Naive B cell (primary cell): ENCODE measurements around the gene CES1. TPM values are rescaled to one million over a fixed set of nuclear protein-coding genes. Genes with fewer than 3 reads are reported as not detected.
A peak's percentile ranks its signal among the peaks of the same experiment; 100 is the strongest.
"Not testable (repeated sequence)": the region's sequence is repeated elsewhere in the genome, so short reads cannot be mapped to it uniquely, and the experiment has no call there.

Source experiments
- ATAC-seq, 2 donors: fragments of 150-1000 bp; cut with Tn5 transposase; 2 replicates each; pipeline ENCODE4 v1.10.0; 2021; ENCODE audit warnings: low read depth in 2 of 2, mild to moderate bottlenecking in 2 of 2, moderate library complexity in 2 of 2
- DNase-seq: peaks from one replicate; pipeline ENCODE4 v3.0.0; 2022
- H3K27ac Mint-ChIP-seq, 6 donors: one replicate each; pipeline ENCODE4 v1.8.0; 2020 to 2022; ENCODE audit warnings: mild to moderate bottlenecking in 6 of 6, mixed read lengths in 6 of 6, moderate library complexity in 5 of 6, inconsistent platforms in 2 of 6
- H3K27me3 Mint-ChIP-seq, 3 donors: one replicate each; pipeline ENCODE4 v1.8.0; 2021 to 2022; ENCODE audit warnings: mixed read lengths in 3 of 3, mild to moderate bottlenecking in 1 of 3
- H3K36me3 Mint-ChIP-seq, 2 donors: one replicate each; pipeline ENCODE4 v1.8.0; 2020 to 2022; ENCODE audit warnings: mixed read lengths in 2 of 2, inconsistent platforms in 1 of 2, mild to moderate bottlenecking in 1 of 2
- H3K4me1 Mint-ChIP-seq, 3 donors: one replicate each; pipeline ENCODE4 v1.8.0; 2020 to 2022; ENCODE audit warnings: mixed read lengths in 3 of 3, inconsistent platforms in 1 of 3, mild to moderate bottlenecking in 1 of 3, moderate library complexity in 1 of 3
- H3K4me3 Mint-ChIP-seq, 8 donors: one replicate each; pipeline ENCODE4 v1.8.0; 2020 to 2022; ENCODE audit warnings: mild to moderate bottlenecking in 8 of 8, mixed read lengths in 8 of 8, moderate library complexity in 8 of 8, inconsistent platforms in 2 of 8
- H3K9me3 Mint-ChIP-seq, 7 donors: one replicate each; pipeline ENCODE4 v1.8.0; 2020 to 2022; ENCODE audit warnings: mixed read lengths in 7 of 7, mild to moderate bottlenecking in 5 of 7, inconsistent platforms in 2 of 7, moderate library complexity in 1 of 7
- polyA plus RNA-seq, 6 donors: library from polyadenylated mRNA; unstranded; fragments of 300-500 nt; fragmentation: Illumina TruSeq; gene quantifications; one replicate each; pipeline ENCODE4 v1.2.3, GENCODE V29; 2021; ENCODE audit warnings: low read depth in 6 of 6

Gene CES1
- polyA plus RNA-seq, 6 donors from 2014 or later = 1.3 TPM; not detected in 5

DNA sequence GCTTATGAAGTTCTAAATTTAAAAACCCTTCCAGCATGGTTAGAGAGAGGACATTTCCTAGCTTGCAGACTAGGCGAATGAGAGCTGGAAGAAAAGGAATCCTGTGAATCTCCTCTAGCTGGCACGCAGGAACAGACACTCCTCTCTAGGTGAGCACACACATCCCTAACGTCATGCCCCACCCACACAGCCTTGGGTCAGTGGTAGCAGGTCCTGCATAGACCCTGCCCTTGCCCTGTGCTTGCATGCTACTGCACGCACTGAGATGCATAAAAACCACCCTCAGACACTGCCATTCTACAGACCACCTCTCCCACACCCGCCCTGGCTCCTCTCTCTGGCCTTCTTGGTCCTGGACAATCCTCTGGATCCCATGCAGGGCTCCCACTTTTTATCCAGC is 23.5 kb downstream of the CES1 start:
- no peaks in the 10 kb centered on the region for H3K4me1 Mint-ChIP-seq
- ATAC-seq (no peak), DNase-seq (no peak)
- no peaks in the 10 kb centered on the region for H3K36me3 Mint-ChIP-seq
- no peak overlapping the region for H3K27ac Mint-ChIP-seq
- H3K9me3 Mint-ChIP-seq = peaks cover 0 to 2% (median 0%) of the 10 kb centered on the region in 7 donors
- H3K4me3 Mint-ChIP-seq = no peak overlapping the region
- H3K27me3 Mint-ChIP-seq = peaks cover 9 to 21% (median 20%) of the 10 kb centered on the region in 3 donors

DNA sequence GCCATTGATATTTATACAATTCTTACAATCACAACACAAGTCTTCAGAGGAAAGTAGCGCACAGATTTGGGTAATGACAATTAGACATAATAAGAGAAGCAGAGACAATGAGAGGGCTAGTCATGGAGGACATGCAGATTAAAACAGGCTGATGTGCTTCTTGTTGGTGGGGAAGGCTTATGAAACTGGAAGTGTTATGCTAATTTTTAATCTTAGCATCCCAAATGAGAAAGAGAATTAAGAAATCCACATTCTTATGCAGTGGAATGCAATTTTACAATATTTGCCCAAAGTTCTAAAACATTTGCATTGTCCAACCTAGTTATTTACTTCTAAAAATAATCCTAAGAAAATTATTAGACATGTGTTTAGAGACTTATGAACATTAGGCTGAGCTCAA is 24.6 kb downstream of the CES1 start:
- not testable (repeated sequence) for H3K27ac Mint-ChIP-seq, H3K4me3 Mint-ChIP-seq, ATAC-seq, H3K9me3 Mint-ChIP-seq, H3K4me1 Mint-ChIP-seq, DNase-seq, H3K36me3 Mint-ChIP-seq
- peaks cover 6 to 21% (median 20%) of the 10 kb centered on the region in 3 donors for H3K27me3 Mint-ChIP-seq

DNA sequence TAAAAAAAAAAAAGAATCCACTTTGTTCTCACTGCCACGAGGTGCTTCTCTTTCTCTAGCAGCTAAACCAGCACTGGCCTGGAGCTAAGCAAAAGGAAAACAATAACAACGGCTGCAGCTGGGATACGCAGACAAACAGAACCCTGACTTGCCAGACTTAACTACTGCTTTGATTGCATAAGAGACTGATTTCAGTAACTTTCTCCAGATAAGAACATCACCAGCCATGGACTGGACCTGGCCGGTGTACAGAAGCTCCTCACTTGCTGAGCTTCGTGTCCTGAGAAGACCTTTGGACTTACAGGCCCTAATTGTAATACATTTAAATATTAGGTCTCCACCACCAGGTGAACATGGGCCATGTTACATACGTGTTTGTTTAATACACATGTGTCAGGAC is 27.8 kb downstream of the CES1 start:
- H3K9me3 Mint-ChIP-seq, H3K27ac Mint-ChIP-seq, ATAC-seq, H3K4me3 Mint-ChIP-seq, H3K4me1 Mint-ChIP-seq, H3K27me3 Mint-ChIP-seq, H3K36me3 Mint-ChIP-seq, DNase-seq: not testable (repeated sequence)

DNA sequence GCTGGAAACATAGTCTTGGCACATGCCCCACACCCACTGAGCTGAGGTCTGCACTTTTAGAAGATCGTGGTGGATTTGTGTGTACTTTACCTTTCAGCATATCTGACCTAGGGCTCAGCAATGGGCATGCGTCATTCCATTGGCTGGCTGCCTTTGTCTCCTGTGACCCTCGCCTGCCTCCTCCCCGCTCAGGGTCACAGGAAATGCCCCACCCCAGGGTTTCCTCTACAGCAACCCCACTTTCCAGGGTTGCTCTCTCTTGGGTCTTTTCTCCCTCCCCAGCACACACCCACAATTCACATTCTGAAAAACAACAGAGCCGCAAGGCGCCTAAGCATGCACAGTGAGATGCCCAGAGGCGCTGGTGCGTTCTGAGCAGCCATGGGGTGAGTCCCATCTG is 29.2 kb downstream of the CES1 start:
- not testable (repeated sequence) for ATAC-seq, H3K9me3 Mint-ChIP-seq, H3K27ac Mint-ChIP-seq, H3K4me1 Mint-ChIP-seq, H3K36me3 Mint-ChIP-seq, DNase-seq, H3K27me3 Mint-ChIP-seq, H3K4me3 Mint-ChIP-seq

DNA sequence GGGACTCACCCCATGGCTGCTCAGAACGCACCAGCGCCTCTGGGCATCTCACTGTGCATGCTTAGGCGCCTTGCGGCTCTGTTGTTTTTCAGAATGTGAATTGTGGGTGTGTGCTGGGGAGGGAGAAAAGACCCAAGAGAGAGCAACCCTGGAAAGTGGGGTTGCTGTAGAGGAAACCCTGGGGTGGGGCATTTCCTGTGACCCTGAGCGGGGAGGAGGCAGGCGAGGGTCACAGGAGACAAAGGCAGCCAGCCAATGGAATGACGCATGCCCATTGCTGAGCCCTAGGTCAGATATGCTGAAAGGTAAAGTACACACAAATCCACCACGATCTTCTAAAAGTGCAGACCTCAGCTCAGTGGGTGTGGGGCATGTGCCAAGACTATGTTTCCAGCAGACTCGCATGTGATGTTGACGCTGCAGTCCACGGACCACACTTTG is 39.9 kb downstream of the CES1 start:
- ATAC-seq = not testable (repeated sequence)

DNA sequence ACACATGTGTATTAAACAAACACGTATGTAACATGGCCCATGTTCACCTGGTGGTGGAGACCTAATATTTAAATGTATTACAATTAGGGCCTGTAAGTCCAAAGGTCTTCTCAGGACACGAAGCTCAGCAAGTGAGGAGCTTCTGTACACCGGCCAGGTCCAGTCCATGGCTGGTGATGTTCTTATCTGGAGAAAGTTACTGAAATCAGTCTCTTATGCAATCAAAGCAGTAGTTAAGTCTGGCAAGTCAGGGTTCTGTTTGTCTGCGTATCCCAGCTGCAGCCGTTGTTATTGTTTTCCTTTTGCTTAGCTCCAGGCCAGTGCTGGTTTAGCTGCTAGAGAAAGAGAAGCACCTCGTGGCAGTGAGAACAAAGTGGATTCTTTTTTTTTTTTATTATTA is 41.4 kb downstream of the CES1 start:
- H3K27me3 Mint-ChIP-seq, H3K4me3 Mint-ChIP-seq, ATAC-seq, H3K4me1 Mint-ChIP-seq, H3K36me3 Mint-ChIP-seq, DNase-seq, H3K9me3 Mint-ChIP-seq, H3K27ac Mint-ChIP-seq: not testable (repeated sequence)

More for the DNA sequence above, 39.9 kb downstream of the CES1 start:
- H3K4me1 Mint-ChIP-seq, H3K9me3 Mint-ChIP-seq, DNase-seq, H3K4me3 Mint-ChIP-seq, H3K27ac Mint-ChIP-seq, H3K36me3 Mint-ChIP-seq, H3K27me3 Mint-ChIP-seq: not testable (repeated sequence)

DNA sequence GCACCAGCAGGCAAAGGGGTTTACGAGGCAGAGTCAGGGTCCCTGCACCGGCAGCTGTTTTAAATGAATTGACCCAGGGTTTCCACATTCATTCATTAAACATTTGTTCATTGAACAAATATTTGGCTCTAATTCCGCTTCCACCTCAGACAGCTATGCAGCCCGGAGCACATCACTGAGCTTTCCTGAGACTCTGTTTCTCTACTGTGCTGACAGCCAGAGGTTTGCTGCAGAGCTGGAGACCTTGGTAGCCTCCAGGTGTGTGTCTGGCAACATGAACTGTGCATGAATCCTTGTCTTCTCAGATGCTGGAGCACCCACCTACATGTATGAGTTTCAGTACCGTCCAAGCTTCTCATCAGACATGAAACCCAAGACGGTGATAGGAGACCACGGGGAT is 42.7 kb downstream of the CES1 start:
- H3K9me3 Mint-ChIP-seq, H3K36me3 Mint-ChIP-seq, ATAC-seq, H3K27me3 Mint-ChIP-seq, DNase-seq, H3K27ac Mint-ChIP-seq, H3K4me1 Mint-ChIP-seq, H3K4me3 Mint-ChIP-seq: not testable (repeated sequence)

DNA sequence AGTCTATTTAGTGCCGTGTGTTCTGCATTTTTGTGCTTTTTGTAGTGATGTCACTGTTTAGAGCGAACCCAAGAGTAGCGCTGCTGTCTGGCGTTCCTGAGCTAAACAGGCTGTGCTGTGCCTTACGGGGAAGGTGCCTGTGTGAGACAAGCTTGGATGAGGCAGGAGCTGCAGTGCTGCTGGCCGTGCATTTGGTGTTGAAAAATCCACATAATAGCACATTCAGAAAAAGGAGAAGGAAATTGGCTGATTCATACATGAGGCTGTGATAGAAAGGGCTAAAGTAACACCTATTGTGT is 50.2 kb downstream of the CES1 start:
- not testable (repeated sequence) for H3K36me3 Mint-ChIP-seq, H3K4me1 Mint-ChIP-seq, ATAC-seq, DNase-seq, H3K9me3 Mint-ChIP-seq, H3K27ac Mint-ChIP-seq, H3K4me3 Mint-ChIP-seq, H3K27me3 Mint-ChIP-seq

DNA sequence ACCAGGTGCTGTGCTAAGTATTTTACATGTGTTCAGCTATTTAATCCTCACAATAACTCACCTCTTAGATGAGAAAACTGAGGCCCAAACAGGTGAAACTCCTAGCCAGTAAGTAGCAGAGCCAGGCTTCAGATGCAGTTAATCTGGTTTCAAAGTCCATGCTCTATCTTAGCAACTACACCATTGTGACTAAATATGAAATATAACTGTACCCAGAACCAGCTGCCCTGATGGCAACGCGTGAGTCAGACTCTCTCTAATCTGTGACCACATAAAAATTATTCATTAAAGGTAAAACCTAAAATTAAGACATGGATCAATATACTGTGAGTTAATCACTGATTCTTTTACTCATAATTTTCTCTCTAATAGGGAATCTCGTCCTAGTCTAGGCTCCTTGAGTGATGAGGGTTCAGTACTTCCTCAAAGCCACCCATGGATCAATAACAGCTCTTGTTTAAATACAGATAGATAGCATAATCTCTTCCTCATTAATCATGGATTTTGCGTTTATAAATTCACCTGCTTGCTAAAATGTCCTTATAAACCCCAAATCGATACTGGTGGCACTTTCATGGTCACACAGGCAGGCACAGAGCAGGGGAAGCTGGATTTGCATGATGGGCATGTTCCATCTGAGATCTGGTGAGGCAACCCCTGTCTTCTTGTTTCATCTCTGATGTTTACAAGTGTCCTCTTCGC is 50.7 kb downstream of the CES1 start:
- not testable (repeated sequence) for H3K4me1 Mint-ChIP-seq, H3K4me3 Mint-ChIP-seq, H3K27me3 Mint-ChIP-seq, H3K36me3 Mint-ChIP-seq, H3K27ac Mint-ChIP-seq, H3K9me3 Mint-ChIP-seq, DNase-seq, ATAC-seq

DNA sequence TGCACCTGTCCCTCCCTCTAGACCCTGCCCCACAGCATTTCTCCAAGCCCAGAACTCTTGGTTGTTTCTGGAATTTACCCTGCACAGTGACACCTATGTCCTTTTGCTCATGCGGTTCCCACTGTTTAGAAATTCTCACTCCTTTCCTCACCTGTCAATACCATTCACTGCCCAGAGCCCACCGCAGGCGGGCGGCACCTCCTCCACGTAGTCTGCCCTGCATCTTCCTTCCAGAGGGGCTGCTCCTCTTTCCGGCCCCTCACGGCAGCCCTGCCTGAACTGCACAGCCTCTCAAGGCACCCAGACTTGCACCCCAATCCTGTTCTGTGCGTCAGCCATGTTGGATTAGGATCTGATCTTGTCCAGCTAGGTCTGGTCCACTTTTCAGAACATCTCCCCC is 51.4 kb downstream of the CES1 start:
- not testable (repeated sequence) for H3K9me3 Mint-ChIP-seq

DNA sequence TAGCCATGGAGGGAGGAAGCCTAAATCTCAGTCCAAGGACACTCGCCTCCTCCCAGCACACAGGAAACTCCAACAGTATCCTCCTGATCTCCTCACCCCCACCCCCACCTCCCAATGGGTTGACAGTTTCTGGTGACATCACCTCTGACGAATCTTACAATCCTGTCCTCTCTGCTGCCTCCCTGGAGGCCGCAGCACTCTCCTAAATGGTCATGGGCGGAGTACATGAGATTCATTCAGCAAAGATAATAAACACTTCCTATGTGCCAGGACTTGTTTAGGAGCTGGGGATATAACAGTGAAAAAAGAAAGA is 52.8 kb downstream of the CES1 start:
- not testable (repeated sequence) for ATAC-seq, H3K27me3 Mint-ChIP-seq, H3K9me3 Mint-ChIP-seq, DNase-seq, H3K36me3 Mint-ChIP-seq, H3K4me3 Mint-ChIP-seq, H3K4me1 Mint-ChIP-seq
- peak overlapping the region in 1 of 6 donors; percentile 38 for H3K27ac Mint-ChIP-seq

More for the DNA sequence above, 51.4 kb downstream of the CES1 start:
- not testable (repeated sequence) for H3K36me3 Mint-ChIP-seq, DNase-seq, H3K27me3 Mint-ChIP-seq, H3K4me3 Mint-ChIP-seq, ATAC-seq, H3K4me1 Mint-ChIP-seq, H3K27ac Mint-ChIP-seq

DNA sequence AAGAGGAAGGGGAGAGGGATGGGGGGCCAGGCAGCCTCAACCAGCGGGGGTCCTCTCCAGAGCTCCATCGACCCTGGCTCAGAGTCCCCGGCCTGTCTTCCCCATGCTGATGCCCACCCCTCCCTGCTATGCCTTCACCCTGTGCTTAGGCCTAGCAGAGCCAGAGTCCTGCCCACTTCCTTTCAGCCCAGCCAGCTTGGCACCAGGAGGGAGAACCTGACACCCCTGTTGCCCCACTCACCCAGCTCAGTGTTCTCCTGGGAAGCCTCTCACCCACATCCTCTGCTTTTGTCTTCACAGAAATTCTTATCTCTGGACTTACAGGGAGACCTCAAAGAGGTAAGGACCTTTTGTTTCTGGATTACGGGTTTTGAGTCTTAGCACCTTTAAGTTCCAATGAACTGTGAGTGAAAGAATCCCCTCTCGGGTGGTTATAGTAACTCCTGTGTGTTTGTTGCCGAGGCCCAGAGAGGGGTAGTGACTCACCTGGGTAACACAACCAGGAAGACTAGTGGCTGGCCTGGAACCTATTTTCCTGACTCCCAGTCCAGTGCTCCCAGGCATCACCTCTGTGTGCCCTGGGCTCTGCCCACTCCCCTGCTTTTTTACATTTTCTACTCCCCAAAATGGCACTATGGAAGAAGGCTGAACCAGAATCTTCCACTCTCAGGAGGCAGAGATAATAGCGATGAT is 53.3 kb downstream of the CES1 start:
- peaks cover 0 to 3% (median 0%) of the 10 kb centered on the region in 7 donors for H3K9me3 Mint-ChIP-seq
- no peak overlapping the region for H3K4me3 Mint-ChIP-seq
- ATAC-seq = no peak
- DNase-seq = no peak
- no peaks in the 10 kb centered on the region for H3K36me3 Mint-ChIP-seq
- H3K4me1 Mint-ChIP-seq = no peaks in the 10 kb centered on the region
- peaks cover 0 to 5% (median under 1%) of the 10 kb centered on the region in 3 donors for H3K27me3 Mint-ChIP-seq
- no peak overlapping the region for H3K27ac Mint-ChIP-seq

DNA sequence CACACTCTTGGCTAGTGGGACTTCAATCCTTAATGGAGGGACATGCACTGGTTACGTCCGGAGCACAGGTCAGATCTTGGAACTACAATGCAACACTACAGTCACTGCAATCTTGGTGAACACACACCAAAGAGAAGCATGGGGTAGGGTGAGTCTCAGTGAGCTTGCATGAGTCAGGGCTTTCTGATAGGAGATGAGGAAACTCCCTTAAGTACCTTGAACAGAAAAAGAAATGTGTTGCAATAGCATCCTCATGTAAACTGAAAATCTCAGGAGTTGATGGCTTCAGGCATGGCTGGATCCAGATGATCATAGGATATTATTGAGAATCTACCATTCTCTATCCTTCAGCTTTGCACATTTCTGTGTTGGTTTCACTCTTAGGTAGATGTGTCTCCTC is 54.1 kb downstream of the CES1 start:
- no peak for ATAC-seq
- H3K27ac Mint-ChIP-seq = no peak overlapping the region

DNA sequence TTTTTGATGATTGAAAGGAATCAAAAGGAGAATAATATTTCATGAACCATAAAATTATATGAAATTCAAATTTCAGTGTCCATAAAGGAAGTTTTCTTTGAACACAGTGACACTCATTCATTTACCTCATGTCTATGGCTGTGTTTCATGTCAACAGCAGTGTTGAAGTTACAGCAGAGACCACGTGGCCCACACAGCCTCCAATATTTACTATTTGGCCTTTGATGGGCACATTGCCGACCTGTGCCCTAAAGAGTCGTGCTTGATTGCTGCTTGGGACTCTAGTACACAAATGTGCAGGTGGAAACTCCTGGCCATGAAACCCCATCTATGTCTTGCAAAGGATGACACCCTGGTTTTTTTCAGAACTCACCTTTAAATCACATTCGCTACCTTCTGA is 57.0 kb downstream of the CES1 start:
- Mint-ChIP-seq H3K4me3 (no peak overlapping the region), H3K9me3 (peaks cover 0 to 12% (median 0%) of the 10 kb centered on the region in 7 donors), H3K36me3 (no peaks in the 10 kb centered on the region), H3K27me3 (peaks cover 7 to 28% (median 16%) of the 10 kb centered on the region in 3 donors), H3K4me1 (peaks cover 0 to 3% (median 0%) of the 10 kb centered on the region in 3 donors), H3K27ac (no peak overlapping the region)
- ATAC-seq (no peak), DNase-seq (no peak)

More for the DNA sequence above, 54.1 kb downstream of the CES1 start:
- no peak for DNase-seq
- H3K27me3 Mint-ChIP-seq = peaks cover 6 to 8% (median 7%) of the 10 kb centered on the region in 3 donors
- no peaks in the 10 kb centered on the region for H3K36me3 Mint-ChIP-seq
- H3K9me3 Mint-ChIP-seq = peaks cover 0 to 3% (median 0%) of the 10 kb centered on the region in 7 donors
- no peak overlapping the region for H3K4me3 Mint-ChIP-seq
- H3K4me1 Mint-ChIP-seq = peaks cover 0 to 3% (median 0%) of the 10 kb centered on the region in 3 donors
